HepG2 (cell line): ENCODE results near the gene OGG1. TPM values are rescaled to one million over a fixed set of nuclear protein-coding genes. Genes with fewer than 3 reads are reported as not detected.

Experiments
- EHMT2 ChIP-seq: fragments of 200-600 bp; sonication (generic); IDR thresholded peaks from 2 replicates; pipeline ENCODE4 v1.7.0; 2017; ENCODE audit warnings: antibody characterized with exemption, low read depth, low read length, borderline replicate concordance
- HNRNPH1 ChIP-seq: fragments of 200-400 bp; formaldehyde crosslinking; optimal IDR thresholded peaks from 2 replicates; pipeline ENCODE3; 2017; ENCODE audit warnings: mild to moderate bottlenecking, low read depth, low read length
- HNRNPUL1 ChIP-seq: fragments of 200-400 bp; formaldehyde crosslinking; IDR thresholded peaks from 2 replicates; pipeline ENCODE4 v1.6.1; 2017; ENCODE audit warnings: low read depth, mild to moderate bottlenecking, low read length, moderate library complexity
- PAX8 ChIP-seq: sonication (generic); formaldehyde crosslinking; IDR thresholded peaks from 2 replicates; pipeline ENCODE4 v1.8.0; 2022; ENCODE audit warnings: mild to moderate bottlenecking, missing genetic modification reagents, borderline replicate concordance
- PHF20 ChIP-seq: sonication (generic); formaldehyde crosslinking; IDR thresholded peaks from 2 replicates; pipeline ENCODE4 v1.5.0; 2020; ENCODE audit warnings: mild to moderate bottlenecking, missing genetic modification reagents
- SMAD3 ChIP-seq: sonication (generic); formaldehyde crosslinking; IDR thresholded peaks from 2 replicates; pipeline ENCODE4 v1.4.0; 2020; ENCODE audit warnings: missing genetic modification reagents
- SPEN ChIP-seq: sonication (generic); formaldehyde crosslinking; IDR thresholded peaks from 2 replicates; pipeline ENCODE4 v1.5.1; 2020; ENCODE audit warnings: low read depth, mild to moderate bottlenecking, missing genetic modification reagents
- SRSF4 ChIP-seq: fragments of 200-400 bp; formaldehyde crosslinking; IDR thresholded peaks from one replicate; pipeline ENCODE4 v1.6.1; 2018; ENCODE audit warnings: mild to moderate bottlenecking, low read depth, low read length, moderate library complexity; ENCODE audit not compliant: poor library complexity, severe bottlenecking
- ZBTB40 ChIP-seq, 2 experiments: fragments of 450-650 bp in 1 of 2; sonication (generic) in 1 of 2; formaldehyde crosslinking in 1 of 2; IDR thresholded peaks; 2 replicates each; pipeline versions ENCODE4 v1.6.1 to v1.8.0; 2016 to 2022; ENCODE audit warnings: antibody characterized with exemption in 1 of 2, mild to moderate bottlenecking in 1 of 2, missing genetic modification reagents in 1 of 2
- ZNF407 ChIP-seq: sonication (generic); formaldehyde crosslinking; IDR thresholded peaks from one replicate; pipeline ENCODE4 v1.5.1; 2020; ENCODE audit warnings: mild to moderate bottlenecking, missing genetic modification reagents; ENCODE audit errors: not compliant biosample characterization
- polyA plus RNA-seq, 8 experiments: library from polyadenylated mRNA; depleted of rRNA in 3 of 8; stranded (reverse) in 7 of 8; unstranded in 1 of 8; fragments of >200 nt; fragmentation: Illumina TruSeq in 4 of 8; extraction: Trizol in 4 of 8; gene quantifications; 2 replicates each; pipeline versions ENCODE4 v1.2.1 to v1.2.3, GENCODE V29; 2011 to 2016; ENCODE audit warnings: low read depth in 4 of 8, missing spikeins in 1 of 8, mixed read lengths in 1 of 8; ENCODE audit not compliant: insufficient read depth in 1 of 8
- total RNA-seq, 5 experiments: library from RNA; depleted of rRNA; stranded (reverse); fragments of >200 nt; fragmentation: Illumina TruSeq; extraction: Trizol; gene quantifications; 2 replicates each; pipeline ENCODE4 v1.2.3, GENCODE V29; 2016; ENCODE audit warnings: low read depth in 1 of 5

Gene OGG1
- total and polyA plus RNA-seq, 2 of the 13 experiments (the other 11 are each of a cell fraction or from before 2014, with no cell fraction given) = 28.7 to 33.2 TPM

DNA sequence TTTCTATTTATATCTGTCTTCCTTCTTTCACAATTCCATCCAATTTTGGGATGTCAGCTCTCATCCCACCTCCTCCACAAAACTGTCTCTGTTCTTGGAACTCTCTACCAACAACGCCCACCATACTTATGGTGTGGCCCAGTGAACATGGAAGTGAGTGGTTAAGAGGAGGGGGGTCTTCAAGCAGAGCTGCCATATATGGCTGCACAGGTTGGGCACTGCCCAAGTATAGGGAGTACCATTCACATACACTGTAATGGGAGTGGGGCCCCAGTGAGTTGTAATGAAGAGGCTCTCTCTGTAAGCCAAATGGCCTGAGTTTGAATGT is 27.9 kb downstream of the OGG1 start (continued):
- TF ChIP-seq ZNF407 (CRISPR knock-in tag) = no peak
- no peak for TF ChIP-seq PHF20
- TF ChIP-seq HNRNPH1 = no peak
- TF ChIP-seq SMAD3 = no peak
- TF ChIP-seq SRSF4 = no peak
- TF ChIP-seq EHMT2 = no peak
- TF ChIP-seq SPEN (CRISPR knock-in tag) = no peak
- no peak for TF ChIP-seq ZBTB40 (IDR thresholded peaks at IDR 0.05)
- no peak for TF ChIP-seq ZBTB40 (CRISPR knock-in tag; IDR thresholded peaks at IDR 0.05)
- no peak for TF ChIP-seq PAX8
- TF ChIP-seq HNRNPUL1 = no peak
